ENCODE results near the gene PLPP3. TPM values are rescaled to one million over a fixed set of nuclear protein-coding genes. Genes with fewer than 3 reads are reported as not detected.

The PLPP3 gene
- total RNA-seq, 1 donor from 2014 or later: 109 TPM

Other genes starting within 250 kb of the PLPP3 start
- gene PRKAA2, start 65.8 kb upstream of the PLPP3 start, total RNA-seq: 7.1 TPM
- gene FYB2, start 239.8 kb upstream of the PLPP3 start, total RNA-seq: 4.0 TPM